Measurements from ENCODE around the gene CUX1.

- TF ChIP-seq POLR2A (IDR thresholded peaks at IDR 0.05) (no peak), CTCF (IDR thresholded peaks at IDR 0.05) (no peak), POLR2AphosphoS5 (IDR thresholded peaks at IDR 0.05) (no peak), EP300 (IDR thresholded peaks at IDR 0.05) (no peak)
These were observed 286.8 kb downstream of the CUX1 start for GRCh38 chr7:102104245-102104644.

Data from suprapubic skin (tissue), 4 donors.